GM12878 (cell line): ENCODE data around the gene MRPL49. TPM values are rescaled to one million over a fixed set of nuclear protein-coding genes. Genes with fewer than 3 reads are reported as not detected.
A peak's percentile ranks its signal among the peaks of the same experiment; 100 is the strongest.

Experiments
- ATF3 ChIP-seq: IDR thresholded peaks from 2 replicates; pipeline ENCODE4 v1.6.1; 2011; ENCODE audit warnings: low read depth, mild to moderate bottlenecking, low read length, moderate library complexity, borderline replicate concordance; ENCODE audit errors: extremely low read depth
- CBX5 ChIP-seq: sonication (generic); IDR thresholded peaks from 2 replicates; pipeline ENCODE4 v1.6.1; 2016; ENCODE audit warnings: low read depth, moderate library complexity, mild to moderate bottlenecking, inconsistent platforms
- ELK1 ChIP-seq: IDR thresholded peaks from 2 replicates; pipeline ENCODE4 v1.6.1; 2012; ENCODE audit warnings: low read depth, low read length, improper control_type of control experiment
- MYC ChIP-seq: IDR thresholded peaks from 2 replicates; pipeline ENCODE4 v1.6.1; 2011; ENCODE audit warnings: mild to moderate bottlenecking, low read length, moderate library complexity, inconsistent platforms; ENCODE audit not compliant: insufficient read depth, insufficient replicate concordance, insufficient read length, severe bottlenecking
- NFXL1 ChIP-seq: fragments of 450-650 bp; IDR thresholded peaks from 2 replicates; pipeline ENCODE4 v1.6.1; 2017; ENCODE audit warnings: antibody characterized with exemption, mild to moderate bottlenecking, borderline replicate concordance
- NKRF ChIP-seq: fragments of 450-650 bp; conservative IDR thresholded peaks from 2 replicates; pipeline ENCODE4 v1.6.1; 2017; ENCODE audit warnings: mild to moderate bottlenecking, moderate library complexity
- NR2F1 ChIP-seq: fragments of 450-650 bp; conservative IDR thresholded peaks from 2 replicates; pipeline ENCODE4 v1.6.1; 2017; ENCODE audit warnings: mild to moderate bottlenecking
- PML ChIP-seq: IDR thresholded peaks from 2 replicates; pipeline ENCODE4 v1.6.1; 2012; ENCODE audit warnings: low read length, inconsistent platforms
- RELA ChIP-seq: fragments of 450-650 bp; IDR thresholded peaks from 2 replicates; pipeline ENCODE4 v1.8.0; 2014; ENCODE audit warnings: borderline replicate concordance; ENCODE audit not compliant: partially characterized antibody
- RUNX3 ChIP-seq: IDR thresholded peaks from 2 replicates; pipeline ENCODE4 v1.6.1; 2012; ENCODE audit warnings: low read length, inconsistent platforms
- SIN3A ChIP-seq: IDR thresholded peaks from 2 replicates; pipeline ENCODE4 v1.6.1; 2012; ENCODE audit warnings: low read depth, low read length, improper control_type of control experiment
- SMARCA5 ChIP-seq: fragments of 450-650 bp; IDR thresholded peaks from 2 replicates; pipeline ENCODE4 v1.6.1; 2017; ENCODE audit warnings: mild to moderate bottlenecking
- SMC3 ChIP-seq: IDR thresholded peaks from 2 replicates; pipeline ENCODE4 v1.6.1; 2011; ENCODE audit warnings: low read length, improper control_type of control experiment, borderline replicate concordance
- TARDBP ChIP-seq: IDR thresholded peaks from 2 replicates; pipeline ENCODE4 v1.6.1; 2016; ENCODE audit warnings: borderline replicate concordance
- YY1 ChIP-seq: IDR thresholded peaks from 2 replicates; pipeline ENCODE4 v1.6.1; 2011; ENCODE audit warnings: low read depth, mild to moderate bottlenecking, low read length
- ZNF592 ChIP-seq: fragments of 450-650 bp; IDR thresholded peaks from 2 replicates; pipeline ENCODE4 v1.6.1; 2017; ENCODE audit warnings: mild to moderate bottlenecking, moderate library complexity
- ZNF622 ChIP-seq: fragments of 450-650 bp; IDR thresholded peaks from 2 replicates; pipeline ENCODE4 v1.6.1; 2017; ENCODE audit warnings: mild to moderate bottlenecking, inconsistent platforms
- ZNF687 ChIP-seq: fragments of 450-650 bp; IDR thresholded peaks from 2 replicates; pipeline ENCODE4 v1.6.1; 2017; ENCODE audit warnings: mild to moderate bottlenecking, moderate library complexity
- polyA plus RNA-seq, 11 experiments: library from polyadenylated mRNA; depleted of rRNA in 4 of 11; unstranded in 6 of 11; stranded (reverse) in 5 of 11; fragments of >200 nt; fragmentation: Nextera tagmentation in 4 of 11; fragmentation: Illumina TruSeq in 1 of 11; extraction: Ambion mirVana in 4 of 11; extraction: Trizol in 1 of 11; gene quantifications; 1 replicate in 1 of 11; 2 replicates in 10 of 11; pipeline versions ENCODE4 v1.2.1 to v1.2.3, GENCODE V29; 2011 to 2016; ENCODE audit warnings: inconsistent platforms in 2 of 11, missing spikeins in 2 of 11, low read depth in 1 of 11
- total RNA-seq, 4 experiments: library from RNA; depleted of rRNA in 3 of 4; stranded (reverse); fragments of >200 nt in 3 of 4; fragmentation: Illumina TruSeq in 1 of 4; extraction: Trizol in 1 of 4; gene quantifications; 2 replicates each; pipeline versions ENCODE4 v1.2.1 to v1.2.3, GENCODE V29; 2013 to 2021

The MRPL49 gene
- total and polyA plus RNA-seq, 10 of the 15 experiments (the other 5 are each of a cell fraction or from before 2014, with no cell fraction given) = 42.0 to 116 (median 71.7) TPM

- no peak for TF ChIP-seq ATF3
- TF ChIP-seq PML = no peak
- peak; percentile 35; the same call in 1 of the 2 replicates for TF ChIP-seq ZNF687
- no peak for TF ChIP-seq NFXL1
- TF ChIP-seq NKRF = peak; percentile 81
- TF ChIP-seq RUNX3 = no peak
- peak; percentile 43; the same call in 1 of the 2 replicates for TF ChIP-seq SMC3
- peak; percentile 97 for TF ChIP-seq SMARCA5
- TF ChIP-seq MYC = no peak
- TF ChIP-seq RELA = no peak
- no peak for TF ChIP-seq ZNF622
- TF ChIP-seq SIN3A = no peak
- TF ChIP-seq ZNF592 = no peak
- peak; percentile 53; the same call in 1 of the 2 replicates for TF ChIP-seq YY1
- no peak for TF ChIP-seq ELK1
- no peak for TF ChIP-seq CBX5
- 0 out of 2 replicates have a peak, but pooled peaks have one; percentile 12 for TF ChIP-seq NR2F1
- TF ChIP-seq TARDBP = peak; percentile 21; the same call in 1 of the 2 replicates
These were observed 9.4 kb upstream of the MRPL49 start (continued) for GRCh38 chr11:65112546-65113360.
